Thyroid gland (tissue), 4 donors: Measurements from ENCODE around the gene POMGNT2. TPM values are rescaled to one million over a fixed set of nuclear protein-coding genes. Genes with fewer than 3 reads are reported as not detected.
"Not testable (repeated sequence)": the region's sequence is repeated elsewhere in the genome, so short reads cannot be mapped to it uniquely, and the experiment has no call there.

Source experiments
- DNase-seq, 2 donors: peaks; one replicate each; pipeline ENCODE4 v3.0.0-alpha.2; 2019
- H3K27ac ChIP-seq, 3 donors: fragments of 200-600 bp; sonication (generic); 1 replicate in 2 of 3; 2 replicates in 1 of 3; pipeline ENCODE4 v1.5.1; 2016 to 2019; ENCODE audit warnings: mild to moderate bottlenecking in 1 of 3, moderate library complexity in 1 of 3
- H3K27me3 ChIP-seq: fragments of 200-600 bp; sonication (generic); one replicate; pipeline ENCODE4 v1.5.1; 2019
- H3K36me3 ChIP-seq, 2 donors: fragments of 200-600 bp; sonication (generic); one replicate each; pipeline ENCODE4 v1.5.1; 2016 to 2019
- H3K4me1 ChIP-seq, 2 donors: fragments of 200-600 bp; sonication (generic); one replicate each; pipeline ENCODE4 v1.5.1; 2017 to 2019
- H3K4me3 ChIP-seq, 3 donors: fragments of 200-600 bp; sonication (generic); replicated peaks in 1 of 3; 1 replicate in 2 of 3; 2 replicates in 1 of 3; pipeline ENCODE4 v1.5.1; 2016; ENCODE audit warnings: mild to moderate bottlenecking in 1 of 3
- H3K9me3 ChIP-seq: fragments of 200-600 bp; sonication (generic); one replicate; pipeline ENCODE4 v1.5.1; 2017
- CTCF ChIP-seq, 6 experiments: fragments of 200-600 bp in 3 of 6; fragments of 450-650 bp in 3 of 6; sonication (generic) in 3 of 6; IDR thresholded peaks; one replicate each; pipeline ENCODE4 v1.5.1; 2016 to 2019; ENCODE audit warnings: antibody characterized with exemption in 6 of 6, mild to moderate bottlenecking in 2 of 6, inconsistent platforms in 1 of 6, moderate library complexity in 1 of 6
- POLR2A ChIP-seq, 2 donors: fragments of 450-650 bp; IDR thresholded peaks; one replicate each; pipeline ENCODE4 v1.6.1; 2017; ENCODE audit warnings: antibody characterized with exemption in 2 of 2, mild to moderate bottlenecking in 2 of 2, moderate library complexity in 1 of 2
- WGBS, 2 donors: methylation state at CpG; one replicate each; pipeline ENCODE4 v1.1.5; 2017; 5-methylcytosine and 5-hydroxymethylcytosine counted together
- intact Hi-C: fragments of 100-400 bp; cut with DNase I; formaldehyde crosslinking; loops from one replicate; pipeline ENCODE4 v1.15.1; 2023
- total RNA-seq, 4 donors: library from RNA; depleted of rRNA; stranded (reverse); fragments of >200 nt; gene quantifications; one replicate each; pipeline ENCODE4 v1.2.3, GENCODE V29; 2016

POMGNT2 gene
- total RNA-seq, 4 donors from 2014 or later: 17.1 to 30.1 (median 23.5) TPM

- H3K4me1 ChIP-seq: no peaks in the 10 kb centered on the region
- H3K36me3 ChIP-seq: no peaks in the 10 kb centered on the region
- 75 to 97% methylated on average over 4 to 5 of the region's 5 CpGs for WGBS, 2 donors
- no peak overlapping the region for H3K4me3 ChIP-seq
- no peaks in the 10 kb centered on the region for H3K9me3 ChIP-seq
- no peak for TF ChIP-seq POLR2A (IDR thresholded peaks at IDR 0.05)
- TF ChIP-seq CTCF (IDR thresholded peaks at IDR 0.05): no peak
- DNase-seq: no peak
- intact Hi-C loops: no loop called here
- no peak overlapping the region for H3K27ac ChIP-seq
- no peaks in the 10 kb centered on the region for H3K27me3 ChIP-seq
Measured at GRCh38 chr3:43073836-43074220, 32.1 kb downstream of the POMGNT2 start.

GRCh38 chr3:43073116-43073835 lies 32.6 kb downstream of the POMGNT2 start:
- intact Hi-C loops: no loop called here
- Histone ChIP-seq H3K4me1 (no peaks in the 10 kb centered on the region), H3K27me3 (no peaks in the 10 kb centered on the region), H3K27ac (no peak overlapping the region), H3K4me3 (no peak overlapping the region), H3K9me3 (no peaks in the 10 kb centered on the region), H3K36me3 (no peaks in the 10 kb centered on the region)
- WGBS, 2 donors: 93 to 94% methylated on average over 7 of the region's 7 CpGs
- no peak for TF ChIP-seq POLR2A (IDR thresholded peaks at IDR 0.05)
- TF ChIP-seq CTCF (IDR thresholded peaks at IDR 0.05): no peak
- DNase-seq: no peak

GRCh38 chr3:43072361-43072760 lies 33.5 kb downstream of the POMGNT2 start:
- no peak for DNase-seq
- WGBS, 2 donors: 84 to 94% methylated on average over 4 of the region's 4 CpGs
- intact Hi-C loops: no loop called here
- Histone ChIP-seq H3K9me3 (no peaks in the 10 kb centered on the region), H3K27me3 (no peaks in the 10 kb centered on the region), H3K4me1 (no peaks in the 10 kb centered on the region), H3K27ac (no peak overlapping the region), H3K4me3 (no peak overlapping the region), H3K36me3 (no peaks in the 10 kb centered on the region)
- TF ChIP-seq POLR2A (IDR thresholded peaks at IDR 0.05): no peak
- no peak for TF ChIP-seq CTCF (IDR thresholded peaks at IDR 0.05)

- no peaks in the 10 kb centered on the region for H3K36me3 ChIP-seq
- no peak overlapping the region for H3K4me3 ChIP-seq
- TF ChIP-seq POLR2A (IDR thresholded peaks at IDR 0.05): no peak
- TF ChIP-seq CTCF (IDR thresholded peaks at IDR 0.05): peak in 1 of 6 experiments; percentile 40
- intact Hi-C loops: no loop called here
- H3K9me3 ChIP-seq: no peaks in the 10 kb centered on the region
- H3K27me3 ChIP-seq: no peaks in the 10 kb centered on the region
- DNase-seq: no peak
- H3K4me1 ChIP-seq: no peaks in the 10 kb centered on the region
- WGBS, 2 donors: 57 to 71% methylated on average over 7 of the region's 7 CpGs
- H3K27ac ChIP-seq: no peak overlapping the region
Measured at GRCh38 chr3:43071313-43071893, 34.5 kb downstream of the POMGNT2 start.

GRCh38 chr3:43070670-43071069 lies 35.2 kb downstream of the POMGNT2 start:
- 96 to 98% methylated on average over 5 of the region's 5 CpGs for WGBS, 2 donors
- H3K27ac ChIP-seq, H3K9me3 ChIP-seq, DNase-seq, H3K4me3 ChIP-seq, intact Hi-C loops, H3K4me1 ChIP-seq, H3K36me3 ChIP-seq, H3K27me3 ChIP-seq: not testable (repeated sequence)
